ENCODE data around the gene RITA1. TPM values are rescaled to one million over a fixed set of nuclear protein-coding genes. Genes with fewer than 3 reads are reported as not detected.

Gene RITA1
- total RNA-seq, 1 experiment from 2014 or later, result 33.1 TPM

DNA sequence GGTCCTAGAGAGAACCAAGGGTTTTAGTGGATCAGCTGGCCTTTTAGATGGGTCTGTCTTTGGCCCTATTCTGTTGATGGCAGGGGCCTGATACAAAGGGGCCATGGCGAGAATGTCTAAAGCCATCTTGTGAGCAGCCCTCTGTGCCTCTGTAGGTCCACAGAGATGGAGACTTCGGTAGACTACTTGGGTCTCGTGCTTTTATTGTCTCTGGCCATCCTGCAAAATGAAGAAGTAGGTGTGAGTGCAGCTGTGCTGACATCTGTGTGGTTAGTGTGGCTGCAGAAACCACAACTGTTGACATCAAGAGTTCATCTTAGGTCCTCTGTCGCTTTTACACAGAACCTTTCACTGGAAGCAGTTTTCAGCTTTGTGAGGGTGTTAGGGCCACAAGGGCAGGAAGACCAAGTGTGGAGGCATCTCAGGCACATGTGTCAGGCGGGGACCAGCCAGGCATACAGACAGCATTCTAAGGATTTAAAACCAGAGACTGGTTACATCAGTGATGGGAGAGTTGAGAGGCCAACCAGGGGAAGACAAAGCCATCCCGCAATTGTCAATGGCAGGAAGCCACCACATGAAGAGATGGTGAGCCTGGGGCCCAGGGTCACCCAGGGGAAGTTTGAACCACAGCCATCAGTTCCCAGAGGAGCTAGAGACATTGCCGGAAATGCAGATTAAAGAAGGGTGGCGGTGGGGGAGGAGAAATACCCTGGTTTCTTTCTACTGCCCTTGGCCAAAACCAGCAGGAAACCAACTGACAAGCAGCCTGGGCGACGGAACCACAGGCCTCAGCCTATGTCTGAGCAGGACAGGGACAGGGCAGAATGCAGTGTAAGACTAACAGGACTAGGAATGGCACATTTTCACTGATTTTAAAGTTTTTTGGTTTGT, 22.8 kb downstream of the RITA1 start:
- Histone ChIP-seq H3K9me3 (replicated peaks) (no peaks in the 10 kb centered on the region), H3K4me1 (replicated peaks) (peaks cover 16% of the 10 kb centered on the region), H3K27me3 (replicated peaks) (no peaks in the 10 kb centered on the region), H3K36me3 (no peaks in the 10 kb centered on the region), H3K27ac (peak overlapping the region; percentile 40), H3K4me3 (no peak overlapping the region)
- DNase-seq (ENCODE audit: low read depth in 1 of 2, low spot score in 2 of 2), result peak in 1 of 2 experiments; percentile 41

DNA sequence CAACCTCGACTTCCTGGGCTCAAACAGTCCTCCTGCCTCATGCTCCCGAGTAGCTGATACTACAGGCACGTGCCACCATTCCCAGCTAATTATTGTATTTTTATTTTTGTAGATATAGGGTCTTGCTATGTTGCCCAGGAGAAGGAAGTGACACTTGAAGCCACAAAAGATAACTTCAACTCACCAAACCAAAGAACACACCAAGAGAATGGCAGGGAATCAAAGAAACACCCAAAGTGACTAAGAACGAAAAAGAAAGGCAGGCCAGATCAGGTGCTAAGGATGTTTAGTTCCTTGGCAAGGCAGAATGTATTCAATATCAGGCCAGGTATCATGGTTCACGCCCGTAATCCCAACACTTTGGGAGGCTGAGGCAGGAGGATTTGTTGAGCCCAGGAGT, 25.6 kb downstream of the RITA1 start:
- H3K27me3 ChIP-seq (replicated peaks), result no peaks in the 10 kb centered on the region
- no peak for DNase-seq (ENCODE audit: low read depth in 1 of 2, low spot score in 2 of 2)
- no peak overlapping the region for H3K27ac ChIP-seq
- H3K9me3 ChIP-seq (replicated peaks), result no peaks in the 10 kb centered on the region
- H3K4me3 ChIP-seq, result no peak overlapping the region
- H3K36me3 ChIP-seq, result no peaks in the 10 kb centered on the region
- peaks cover 43% of the 10 kb centered on the region for H3K4me1 ChIP-seq (replicated peaks)

DNA sequence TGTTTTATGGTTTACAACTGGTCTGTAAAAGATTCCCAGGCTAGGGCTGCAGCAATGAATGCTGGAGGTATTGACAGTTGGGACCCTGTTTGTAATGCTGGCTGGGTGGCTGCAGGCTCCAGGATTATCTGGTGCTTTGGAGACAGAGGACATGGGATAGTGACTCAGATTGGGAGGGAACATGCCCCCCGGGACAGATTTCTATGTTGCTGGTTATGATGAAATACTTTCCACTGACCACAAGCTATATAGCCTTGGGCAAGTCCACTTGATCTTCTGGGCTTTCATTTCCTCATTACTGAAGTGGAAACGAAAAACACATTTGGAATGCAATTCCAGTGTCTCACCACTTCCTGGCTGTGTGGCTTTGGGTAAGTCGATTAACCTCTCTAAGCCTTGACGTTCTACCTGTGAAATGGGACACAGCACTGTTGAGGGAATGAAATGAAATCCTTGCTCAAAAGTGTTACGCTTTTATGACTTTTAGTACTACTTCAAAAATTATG, 29.4 kb downstream of the RITA1 start:
- H3K36me3 ChIP-seq, result no peaks in the 10 kb centered on the region
- no peaks in the 10 kb centered on the region for H3K9me3 ChIP-seq (replicated peaks)
- peaks cover 44% of the 10 kb centered on the region for H3K4me1 ChIP-seq (replicated peaks)
- no peaks in the 10 kb centered on the region for H3K27me3 ChIP-seq (replicated peaks)
- peak overlapping the region; percentile 92 for H3K27ac ChIP-seq
- peak; percentile 94 for DNase-seq (ENCODE audit: low read depth in 1 of 2, low spot score in 2 of 2)
- H3K4me3 ChIP-seq, result no peak overlapping the region

- Histone ChIP-seq H3K4me3 (no peak overlapping the region), H3K27ac (peak overlapping the region; percentile 92), H3K27me3 (replicated peaks) (no peaks in the 10 kb centered on the region), H3K9me3 (replicated peaks) (no peaks in the 10 kb centered on the region), H3K36me3 (no peaks in the 10 kb centered on the region), H3K4me1 (replicated peaks) (peaks cover 49% of the 10 kb centered on the region)
- peak in 1 of 2 experiments; percentile 38 for DNase-seq (ENCODE audit: low read depth in 1 of 2, low spot score in 2 of 2)
Observed at GRCh38 chr12:113216027-113216426, 30.5 kb downstream of the RITA1 start.

DNA sequence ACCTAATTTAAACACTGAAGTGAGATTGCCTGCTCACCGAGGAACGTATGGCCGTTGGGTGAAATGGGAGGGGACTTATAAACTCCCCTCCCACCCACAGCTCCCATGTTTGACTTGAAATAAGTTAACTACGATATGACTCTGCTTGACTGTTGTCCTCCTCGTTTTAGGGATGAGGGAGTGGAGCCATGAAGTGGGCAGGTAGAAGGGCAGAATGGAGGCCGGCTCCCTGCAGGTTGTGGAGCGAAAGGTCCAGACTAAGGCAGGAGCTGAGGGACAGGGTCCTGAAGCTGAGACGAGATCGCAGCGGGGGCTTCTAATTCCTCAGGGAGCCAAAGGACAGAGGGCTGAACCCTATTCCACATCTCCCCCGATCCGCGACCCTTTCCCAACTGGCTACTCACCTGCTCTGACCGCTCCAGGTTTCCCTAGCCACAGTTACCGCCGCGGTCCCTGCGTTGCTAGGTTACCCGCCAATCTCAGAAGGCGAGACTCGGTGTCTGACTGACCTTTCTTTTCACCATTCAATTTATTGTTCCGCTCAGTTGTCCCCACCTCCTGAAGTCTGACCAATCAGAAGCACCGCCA, 35.2 kb downstream of the RITA1 start:
- peak overlapping the region; percentile 65 for H3K27ac ChIP-seq
- H3K9me3 ChIP-seq (replicated peaks), result no peaks in the 10 kb centered on the region
- H3K36me3 ChIP-seq, result no peaks in the 10 kb centered on the region
- H3K27me3 ChIP-seq (replicated peaks), result no peaks in the 10 kb centered on the region
- peak overlapping the region; percentile 39 for H3K4me3 ChIP-seq
- peaks cover 54% of the 10 kb centered on the region for H3K4me1 ChIP-seq (replicated peaks)
- DNase-seq (ENCODE audit: low read depth in 1 of 2, low spot score in 2 of 2), result no peak

GRCh38 chr12:113221181-113221996, 35.9 kb downstream of the RITA1 start, which contains the start of gene TPCN1:
TPCN1 (plus strand) TSS chr12:113221464; CDS start chr12:113226853, 5,389 bp downstream.
- H3K9me3 ChIP-seq (replicated peaks), result no peaks in the 10 kb centered on the region
- no peaks in the 10 kb centered on the region for H3K27me3 ChIP-seq (replicated peaks)
- DNase-seq (ENCODE audit: low read depth in 1 of 2, low spot score in 2 of 2), result peak; percentile 99 to 100
- H3K27ac ChIP-seq, result peak within 1 kb of the TSS; percentile 65
- peak within 1 kb of the TSS; percentile 70 for H3K4me3 ChIP-seq
- no peaks in the 10 kb centered on the region for H3K36me3 ChIP-seq
- H3K4me1 ChIP-seq (replicated peaks), result peaks cover 46% of the 10 kb centered on the region

GRCh38 chr12:113221997-113222729, 36.6 kb downstream of the RITA1 start:
- Histone ChIP-seq H3K4me3 (peak overlapping the region; percentile 70), H3K9me3 (replicated peaks) (no peaks in the 10 kb centered on the region), H3K36me3 (no peaks in the 10 kb centered on the region), H3K27me3 (replicated peaks) (no peaks in the 10 kb centered on the region), H3K27ac (peak overlapping the region; percentile 56), H3K4me1 (replicated peaks) (peaks cover 39% of the 10 kb centered on the region)
- no peak for DNase-seq (ENCODE audit: low read depth in 1 of 2, low spot score in 2 of 2)

DNA sequence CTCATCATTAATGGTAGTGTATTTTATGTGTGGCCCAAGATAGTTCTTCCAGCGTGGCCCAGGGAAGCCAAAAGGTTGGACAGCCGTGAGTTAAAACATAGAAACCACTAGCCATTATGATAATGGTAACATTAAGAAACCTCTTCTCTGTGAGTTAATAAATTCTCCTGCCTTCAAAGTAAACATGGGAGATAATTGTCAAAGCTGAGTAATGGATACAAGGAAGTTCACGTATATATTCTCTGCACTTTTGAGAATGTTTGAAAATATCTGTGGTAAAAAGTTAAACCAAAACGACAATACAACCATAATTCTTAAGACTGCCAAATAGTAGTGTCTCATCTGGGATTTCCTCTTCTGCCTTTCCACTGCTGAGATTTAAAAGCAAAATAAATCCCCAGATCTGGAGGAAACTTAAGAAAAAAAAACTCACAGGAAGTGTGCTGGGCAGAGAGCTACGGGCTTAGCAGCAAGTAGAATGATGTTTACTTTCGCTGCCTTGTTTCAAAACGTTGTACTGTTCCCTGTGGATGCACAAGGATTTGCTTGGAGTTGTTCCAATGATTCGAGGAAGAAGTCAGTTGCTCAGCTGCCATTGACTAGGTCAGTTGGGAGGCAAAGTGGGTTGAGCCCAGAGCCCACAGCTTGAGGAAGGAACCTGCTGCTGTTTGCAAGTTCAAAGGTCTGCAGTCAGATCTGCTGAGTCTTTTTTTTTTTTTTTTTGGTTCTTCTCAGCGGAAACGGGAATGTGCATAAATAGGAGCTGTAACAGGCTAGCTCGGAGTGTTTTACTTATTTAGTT, 37.4 kb downstream of the RITA1 start:
- no peak overlapping the region for H3K4me3 ChIP-seq
- peaks cover 33% of the 10 kb centered on the region for H3K4me1 ChIP-seq (replicated peaks)
- H3K27me3 ChIP-seq (replicated peaks), result no peaks in the 10 kb centered on the region
- peak; percentile 56 to 83 for DNase-seq (ENCODE audit: low read depth in 1 of 2, low spot score in 2 of 2)
- H3K27ac ChIP-seq, result peak overlapping the region; percentile 56
- no peaks in the 10 kb centered on the region for H3K9me3 ChIP-seq (replicated peaks)
- H3K36me3 ChIP-seq, result no peaks in the 10 kb centered on the region; the same call in 1 of the 2 replicates

DNA sequence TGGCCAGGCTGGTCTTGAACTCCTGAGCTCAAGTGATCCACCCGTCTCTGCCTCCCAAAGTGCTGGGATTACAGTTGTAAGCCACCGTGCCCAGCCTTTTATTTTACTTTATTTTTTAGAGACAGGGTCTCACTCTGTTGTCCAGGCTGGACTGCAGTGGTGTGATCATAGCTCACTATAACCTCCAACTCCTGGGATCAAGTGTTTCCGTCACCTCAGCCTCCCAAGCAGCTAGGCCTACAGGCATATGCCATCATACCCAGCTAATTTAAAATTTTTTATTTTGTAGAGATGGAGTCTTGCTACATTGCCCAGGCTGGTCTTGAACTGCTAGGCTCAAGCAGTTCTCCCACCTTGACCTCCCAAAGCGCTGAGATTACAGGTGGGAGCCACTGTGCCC, 39.4 kb downstream of the RITA1 start:
- Histone ChIP-seq H3K9me3 (replicated peaks) (no peaks in the 10 kb centered on the region), H3K36me3 (peaks cover 6% of the 10 kb centered on the region), H3K4me1 (replicated peaks) (peaks cover 33% of the 10 kb centered on the region), H3K27me3 (replicated peaks) (no peaks in the 10 kb centered on the region), H3K27ac (no peak overlapping the region), H3K4me3 (no peak overlapping the region)
- DNase-seq (ENCODE audit: low read depth in 1 of 2, low spot score in 2 of 2), result no peak

GRCh38 chr12:113226696-113227568, 41.4 kb downstream of the RITA1 start:
- Histone ChIP-seq H3K4me1 (replicated peaks) (peaks cover 35% of the 10 kb centered on the region), H3K27ac (no peak overlapping the region), H3K9me3 (replicated peaks) (no peaks in the 10 kb centered on the region), H3K27me3 (replicated peaks) (no peaks in the 10 kb centered on the region), H3K36me3 (peaks cover 22% of the 10 kb centered on the region), H3K4me3 (no peak overlapping the region)
- no peak for DNase-seq (ENCODE audit: low read depth in 1 of 2, low spot score in 2 of 2)

- Histone ChIP-seq H3K27me3 (replicated peaks) (no peaks in the 10 kb centered on the region), H3K9me3 (replicated peaks) (no peaks in the 10 kb centered on the region), H3K4me1 (replicated peaks) (peaks cover 27% of the 10 kb centered on the region), H3K27ac (no peak overlapping the region), H3K36me3 (peaks cover 26% of the 10 kb centered on the region), H3K4me3 (no peak overlapping the region)
- DNase-seq (ENCODE audit: low read depth in 1 of 2, low spot score in 2 of 2), result no peak
Observed at GRCh38 chr12:113227686-113228391, 42.3 kb downstream of the RITA1 start.
